Hematopoietic multipotent progenitor cell treated with erythropoietin and hydrocortisone succinate and interleukin-3 and kit ligand, for 6 days (in vitro differentiated cells): ENCODE measurements around the gene TFDP1.

Experiments
- DNase-seq: peaks from one replicate; pipeline ENCODE4 v3.0.0-alpha.2; 2015

TFDP1 gene

GRCh38 chr13:113636266-113636963 is 51.9 kb downstream of the TFDP1 start:
- no peak for DNase-seq

- no peak for DNase-seq
These were observed 53.0 kb downstream of the TFDP1 start for GRCh38 chr13:113637262-113638160.

- DNase-seq, result no peak
These were observed 53.7 kb downstream of the TFDP1 start for GRCh38 chr13:113638173-113638746.

GRCh38 chr13:113638806-113639205 is 54.3 kb downstream of the TFDP1 start:
- no peak for DNase-seq

- no peak for DNase-seq
These were observed 55.2 kb downstream of the TFDP1 start for GRCh38 chr13:113639616-113640262.

- no peak for DNase-seq
These were observed 56.9 kb downstream of the TFDP1 start for GRCh38 chr13:113641426-113641825.

GRCh38 chr13:113642563-113642962 is 58.0 kb downstream of the TFDP1 start:
- no peak for DNase-seq

- DNase-seq, result no peak
These were observed 59.0 kb downstream of the TFDP1 start for GRCh38 chr13:113643593-113643992.

GRCh38 chr13:113644800-113645199 is 60.2 kb downstream of the TFDP1 start:
- DNase-seq, result no peak

- DNase-seq, result no peak
These were observed 60.8 kb downstream of the TFDP1 start for GRCh38 chr13:113645329-113645728.

GRCh38 chr13:113646376-113646775 is 61.8 kb downstream of the TFDP1 start:
- DNase-seq, result peak; percentile 21

GRCh38 chr13:113646921-113647340 is 62.4 kb downstream of the TFDP1 start:
- peak; percentile 21 for DNase-seq

GRCh38 chr13:113647351-113648215 is 63.0 kb downstream of the TFDP1 start:
- DNase-seq, result peak; percentile 79

GRCh38 chr13:113648216-113648610 is 63.7 kb downstream of the TFDP1 start:
- no peak for DNase-seq

- DNase-seq, result no peak
These were observed 64.7 kb downstream of the TFDP1 start for GRCh38 chr13:113649212-113649611.

GRCh38 chr13:113650275-113650674 is 65.7 kb downstream of the TFDP1 start:
- DNase-seq, result no peak

GRCh38 chr13:113650731-113651148 is 66.2 kb downstream of the TFDP1 start:
- no peak for DNase-seq

GRCh38 chr13:113651511-113652403 is 67.2 kb downstream of the TFDP1 start:
- DNase-seq, result no peak

- no peak for DNase-seq
These were observed 68.1 kb downstream of the TFDP1 start for GRCh38 chr13:113652404-113653263.
